Germinal center (tissue), 1 donor: ENCODE measurements around the gene SPEM1.

Source experiments
- DNase-seq: peaks from one replicate; pipeline ENCODE4 v3.0.0; 2012; ENCODE audit warnings: mixed read lengths, low spot score

SPEM1 gene, protein sequence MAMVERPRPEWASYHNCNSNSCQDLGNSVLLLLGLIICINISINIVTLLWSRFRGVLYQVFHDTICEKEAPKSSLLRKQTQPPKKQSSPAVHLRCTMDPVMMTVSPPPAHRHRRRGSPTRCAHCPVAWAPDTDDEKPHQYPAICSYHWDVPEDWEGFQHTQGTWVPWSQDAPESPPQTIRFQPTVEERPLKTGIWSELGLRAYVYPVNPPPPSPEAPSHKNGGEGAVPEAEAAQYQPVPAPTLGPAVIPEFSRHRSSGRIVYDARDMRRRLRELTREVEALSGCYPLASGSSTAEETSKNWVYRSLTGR

DNA sequence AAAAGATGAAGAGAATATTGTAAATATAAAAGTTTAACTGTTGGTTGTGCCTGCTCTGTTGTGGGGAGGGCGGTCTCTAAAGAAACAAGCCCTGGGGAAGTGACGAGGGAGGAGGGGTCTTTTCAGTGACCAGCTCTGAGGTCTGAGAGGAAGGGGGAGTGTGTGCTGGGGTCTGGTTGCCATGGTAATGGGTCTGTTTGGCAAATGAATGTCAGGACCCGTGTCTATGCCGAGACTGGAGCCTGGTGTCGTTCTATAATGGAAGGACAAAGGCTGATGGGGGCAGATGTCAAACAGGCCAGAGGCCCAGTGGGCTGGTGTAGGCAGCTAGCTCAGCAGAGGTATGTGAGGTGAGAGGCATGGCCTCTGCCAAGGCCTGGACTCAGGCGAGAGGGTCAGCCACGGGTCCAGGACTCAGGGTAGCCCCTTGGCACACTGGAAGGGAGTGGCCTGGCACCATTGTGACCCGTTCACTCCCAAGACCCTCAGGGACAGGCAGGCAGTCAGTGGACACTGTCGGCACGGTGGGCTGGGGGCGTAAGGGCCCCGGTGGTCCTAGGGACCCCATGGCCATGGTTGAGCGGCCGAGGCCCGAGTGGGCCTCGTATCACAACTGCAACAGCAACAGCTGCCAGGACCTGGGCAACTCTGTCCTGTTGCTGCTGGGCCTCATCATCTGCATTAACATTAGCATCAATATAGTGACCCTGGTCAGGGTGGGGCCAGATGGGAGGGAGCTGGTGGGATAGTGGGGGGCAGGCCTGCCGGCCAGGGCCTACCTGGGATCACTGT is at the start of gene SPEM1:
SPEM1 (plus strand) TSS at position 506 of the 792 bp plus-strand sequence; CDS start at position 567, 61 bp downstream.
- DNase-seq: no peak

DNA sequence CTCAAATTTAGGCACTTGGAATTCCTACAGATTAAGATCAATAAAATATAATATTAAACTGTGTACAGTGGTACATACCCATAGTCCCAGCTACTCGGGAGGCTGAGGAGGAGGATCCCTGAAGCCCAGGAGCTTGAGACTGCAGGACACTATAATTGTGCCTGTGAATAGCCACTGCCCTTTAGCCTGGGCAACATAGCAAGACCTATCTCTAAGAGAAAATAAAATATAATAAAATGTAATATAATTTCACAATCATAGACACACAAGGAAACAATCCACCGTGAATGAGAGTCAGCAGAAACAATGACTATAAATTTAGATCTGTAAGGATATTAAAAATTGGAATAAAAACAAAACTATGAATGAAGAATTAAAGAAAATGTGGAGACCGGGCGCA is 49.3 kb upstream of the SPEM1 start:
- DNase-seq: no peak

DNA sequence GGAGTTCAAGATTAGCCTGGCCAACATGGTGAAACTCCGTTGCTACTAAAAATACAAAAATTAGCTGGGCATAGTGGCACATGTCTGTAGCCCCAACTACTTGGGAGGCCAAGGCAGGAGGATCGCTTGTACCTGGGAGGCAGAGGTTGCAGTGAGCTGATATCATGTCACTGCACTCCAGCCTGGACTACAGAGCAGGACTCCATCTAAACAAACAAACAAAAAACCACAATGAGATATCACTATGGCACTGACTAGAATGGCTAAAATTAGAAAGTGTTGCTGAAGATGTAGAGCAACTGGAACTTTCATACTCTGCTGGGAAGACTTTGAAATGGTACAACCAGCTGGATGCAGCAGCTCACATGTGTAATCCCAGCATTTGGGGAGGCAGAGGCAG is 45.8 kb upstream of the SPEM1 start:
- DNase-seq: no peak

DNA sequence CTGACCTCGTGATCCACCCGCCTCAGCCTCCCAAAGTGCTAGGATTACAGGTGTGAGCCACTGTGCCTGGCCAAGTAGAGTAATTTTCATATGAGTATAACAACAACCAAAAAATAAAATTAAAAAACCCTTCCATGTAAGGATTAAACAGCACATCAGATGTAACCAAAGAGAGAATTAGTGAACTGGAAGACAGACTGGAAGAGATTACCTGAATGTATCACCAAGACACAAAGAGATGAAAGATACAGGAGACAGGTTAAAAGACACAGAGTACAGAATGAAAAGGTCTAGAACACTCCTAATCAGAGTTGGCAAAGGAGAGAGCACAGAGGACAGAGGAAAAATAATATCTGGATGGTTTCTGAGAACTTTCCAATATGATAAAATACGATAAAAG is 41.0 kb upstream of the SPEM1 start:
- no peak for DNase-seq

DNA sequence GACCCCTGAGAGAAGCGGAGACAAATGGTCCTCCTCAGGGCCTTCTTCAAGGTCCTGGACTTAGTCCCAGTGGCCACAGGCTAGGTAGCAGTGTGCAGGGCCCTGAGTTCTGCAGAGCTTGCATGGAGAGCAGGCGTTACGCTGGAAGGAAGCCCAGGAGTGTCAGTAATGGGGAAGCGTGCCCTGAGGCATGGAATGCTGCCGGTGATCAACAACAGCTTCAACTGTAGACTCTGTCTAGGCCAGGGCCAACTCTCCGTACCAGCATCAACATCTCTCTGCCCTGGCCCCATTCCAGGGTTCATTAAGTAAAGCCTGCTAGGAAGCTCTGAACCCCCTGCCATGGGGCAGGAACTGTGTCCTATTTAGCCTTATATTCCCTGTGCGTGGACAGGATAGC is 39.8 kb upstream of the SPEM1 start:
- no peak for DNase-seq

DNA sequence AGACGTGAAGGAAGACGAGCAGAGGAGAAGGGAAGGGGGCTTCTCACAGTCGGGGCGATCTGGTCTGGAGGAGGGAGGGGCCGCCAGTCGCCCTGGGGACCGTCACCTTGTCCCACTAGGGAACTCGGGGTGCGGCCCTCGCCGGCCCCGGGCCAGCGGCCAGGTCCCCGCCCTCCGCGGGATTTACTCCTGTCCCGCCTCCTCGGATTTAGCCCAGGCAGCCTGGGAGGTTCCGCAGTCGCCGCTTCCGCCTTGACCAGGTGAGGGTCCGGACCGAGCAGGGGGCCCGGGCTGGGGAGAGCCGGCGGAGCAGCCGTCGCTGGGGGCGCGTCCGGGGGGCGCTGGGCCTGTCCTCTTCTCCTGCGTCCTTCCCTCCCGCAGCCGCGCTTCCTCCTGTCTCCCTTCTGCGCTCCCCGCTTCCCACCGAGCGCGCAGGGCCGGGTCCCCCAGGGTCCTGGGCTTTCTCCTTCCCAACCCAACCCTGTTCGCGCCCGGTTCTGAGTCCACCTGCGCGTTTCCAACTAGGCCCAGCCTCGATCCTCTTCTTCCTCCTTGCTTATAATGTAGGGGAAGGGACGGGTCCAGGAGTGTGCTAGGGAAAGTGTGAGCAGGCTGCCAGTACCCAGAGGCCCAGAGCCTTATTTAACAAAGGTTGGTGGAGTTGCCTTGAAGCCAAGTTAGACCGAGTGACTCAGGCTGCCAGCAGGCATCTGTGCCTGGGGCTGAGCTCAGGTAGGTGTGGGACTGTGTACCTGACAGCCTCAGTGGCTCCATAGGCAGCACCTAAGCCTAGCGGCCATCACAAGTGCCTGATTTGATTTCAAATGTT is 39.1 kb upstream of the SPEM1 start, which contains the start of gene TNK1:
TNK1 (plus strand) TSS at position 235 of the 829 bp plus-strand sequence. CDS start 1,838 bp downstream, outside the sequence.
- DNase-seq: no peak

DNA sequence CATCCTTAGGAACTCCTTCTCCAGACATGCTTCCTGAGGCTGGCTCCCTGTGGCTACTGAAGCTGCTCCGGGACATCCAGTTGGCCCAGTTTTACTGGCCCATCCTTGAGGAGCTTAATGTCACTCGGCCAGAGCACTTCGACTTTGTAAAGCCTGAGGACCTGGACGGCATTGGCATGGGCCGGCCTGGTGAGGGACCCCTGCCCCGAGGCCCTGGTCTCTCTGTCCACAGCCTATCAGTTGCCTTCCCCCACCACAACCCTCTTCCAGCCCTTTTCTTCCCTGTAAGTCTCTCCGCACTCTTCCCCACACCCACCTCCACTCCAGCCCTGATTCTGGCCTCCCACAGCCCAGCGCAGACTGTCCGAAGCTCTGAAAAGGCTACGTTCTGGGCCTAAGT is 37.2 kb upstream of the SPEM1 start:
- DNase-seq: no peak

DNA sequence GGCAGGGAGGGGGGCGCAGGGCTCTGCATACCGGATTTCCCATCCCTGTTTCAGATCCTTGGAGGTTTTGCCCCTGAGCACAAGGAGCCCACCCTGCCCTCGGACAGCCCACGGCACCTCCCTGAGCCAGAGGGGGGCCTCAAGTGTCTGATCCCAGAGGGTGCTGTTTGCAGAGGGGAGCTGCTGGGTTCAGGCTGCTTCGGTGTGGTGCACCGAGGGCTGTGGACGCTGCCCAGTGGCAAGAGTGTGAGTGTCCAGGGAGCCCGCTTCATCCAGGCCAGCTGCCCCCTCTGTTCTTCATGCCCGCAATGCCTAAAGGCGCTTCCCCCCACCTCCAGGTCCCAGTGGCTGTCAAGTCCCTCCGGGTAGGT is 36.8 kb upstream of the SPEM1 start:
- DNase-seq: no peak

DNA sequence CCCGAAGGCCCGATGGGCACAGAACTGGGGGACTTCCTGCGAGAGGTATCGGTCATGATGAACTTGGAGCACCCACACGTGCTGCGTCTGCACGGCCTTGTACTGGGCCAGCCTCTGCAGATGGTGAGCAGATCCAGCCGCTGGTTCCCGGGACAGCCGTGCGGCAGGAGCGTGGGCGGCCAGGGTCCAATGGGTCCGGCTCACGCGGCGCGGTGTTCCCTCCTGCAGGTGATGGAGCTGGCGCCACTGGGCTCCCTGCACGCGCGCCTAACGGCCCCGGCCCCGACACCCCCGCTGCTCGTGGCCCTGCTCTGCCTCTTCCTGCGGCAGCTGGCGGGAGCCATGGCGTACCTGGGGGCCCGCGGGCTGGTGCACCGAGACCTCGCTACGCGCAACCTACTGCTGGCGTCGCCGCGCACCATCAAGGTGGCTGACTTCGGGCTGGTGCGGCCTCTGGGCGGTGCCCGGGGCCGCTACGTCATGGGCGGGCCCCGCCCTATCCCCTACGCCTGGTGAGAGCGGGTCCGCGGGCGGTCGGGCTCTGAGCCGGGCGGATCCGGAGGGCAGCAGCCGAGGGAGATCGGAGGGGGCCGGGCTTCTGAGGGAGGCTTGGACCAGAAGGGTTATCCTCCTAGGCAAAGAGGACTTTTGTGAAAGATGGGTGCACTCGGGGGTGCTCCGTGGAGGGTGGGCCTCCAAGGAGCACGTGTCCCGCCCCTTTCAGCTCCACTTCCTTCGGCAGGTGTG is 36.2 kb upstream of the SPEM1 start:
- DNase-seq: peak; percentile 92

DNA sequence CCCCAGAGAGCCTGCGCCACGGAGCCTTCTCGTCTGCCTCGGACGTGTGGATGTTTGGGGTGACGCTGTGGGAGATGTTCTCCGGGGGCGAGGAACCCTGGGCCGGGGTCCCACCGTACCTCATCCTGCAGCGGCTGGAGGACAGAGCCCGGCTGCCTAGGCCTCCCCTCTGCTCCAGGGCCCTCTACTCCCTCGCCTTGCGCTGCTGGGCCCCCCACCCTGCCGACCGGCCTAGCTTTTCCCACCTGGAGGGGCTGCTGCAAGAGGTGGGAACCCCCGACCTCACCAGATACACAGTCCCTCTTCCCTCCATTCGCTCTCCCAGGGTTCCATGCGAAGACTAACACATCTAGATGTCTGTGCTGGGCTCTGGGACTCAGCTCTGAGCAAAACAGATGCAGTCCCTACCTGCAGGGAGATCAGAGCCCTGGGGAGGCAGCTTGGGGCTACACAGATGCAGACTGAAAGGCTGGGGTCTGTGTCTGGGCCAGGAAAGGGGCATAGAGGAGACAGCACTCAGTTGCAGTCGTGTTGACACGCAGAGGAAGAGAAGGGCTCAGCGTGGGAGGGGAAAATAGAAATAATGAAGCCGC is 35.5 kb upstream of the SPEM1 start:
- DNase-seq: no peak

DNA sequence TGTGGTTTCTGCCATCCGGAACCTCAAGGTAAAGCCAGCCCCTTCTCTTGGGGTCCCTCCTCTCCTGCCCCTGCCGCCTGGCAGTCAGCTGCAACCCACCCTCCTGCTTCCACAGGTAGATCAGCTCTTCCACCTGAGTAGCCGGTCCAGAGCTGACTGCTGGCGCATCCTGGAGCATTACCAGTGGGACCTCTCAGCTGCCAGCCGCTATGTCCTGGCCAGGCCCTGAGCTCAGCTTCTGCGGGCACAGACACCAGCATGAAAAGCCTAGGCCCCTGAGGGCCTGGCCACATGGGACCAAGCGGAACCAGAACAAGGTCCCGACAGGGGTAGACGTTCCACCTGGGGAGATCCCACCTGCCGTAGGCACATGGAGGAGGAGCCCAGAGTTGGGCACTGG is 31.3 kb upstream of the SPEM1 start:
- no peak for DNase-seq

DNA sequence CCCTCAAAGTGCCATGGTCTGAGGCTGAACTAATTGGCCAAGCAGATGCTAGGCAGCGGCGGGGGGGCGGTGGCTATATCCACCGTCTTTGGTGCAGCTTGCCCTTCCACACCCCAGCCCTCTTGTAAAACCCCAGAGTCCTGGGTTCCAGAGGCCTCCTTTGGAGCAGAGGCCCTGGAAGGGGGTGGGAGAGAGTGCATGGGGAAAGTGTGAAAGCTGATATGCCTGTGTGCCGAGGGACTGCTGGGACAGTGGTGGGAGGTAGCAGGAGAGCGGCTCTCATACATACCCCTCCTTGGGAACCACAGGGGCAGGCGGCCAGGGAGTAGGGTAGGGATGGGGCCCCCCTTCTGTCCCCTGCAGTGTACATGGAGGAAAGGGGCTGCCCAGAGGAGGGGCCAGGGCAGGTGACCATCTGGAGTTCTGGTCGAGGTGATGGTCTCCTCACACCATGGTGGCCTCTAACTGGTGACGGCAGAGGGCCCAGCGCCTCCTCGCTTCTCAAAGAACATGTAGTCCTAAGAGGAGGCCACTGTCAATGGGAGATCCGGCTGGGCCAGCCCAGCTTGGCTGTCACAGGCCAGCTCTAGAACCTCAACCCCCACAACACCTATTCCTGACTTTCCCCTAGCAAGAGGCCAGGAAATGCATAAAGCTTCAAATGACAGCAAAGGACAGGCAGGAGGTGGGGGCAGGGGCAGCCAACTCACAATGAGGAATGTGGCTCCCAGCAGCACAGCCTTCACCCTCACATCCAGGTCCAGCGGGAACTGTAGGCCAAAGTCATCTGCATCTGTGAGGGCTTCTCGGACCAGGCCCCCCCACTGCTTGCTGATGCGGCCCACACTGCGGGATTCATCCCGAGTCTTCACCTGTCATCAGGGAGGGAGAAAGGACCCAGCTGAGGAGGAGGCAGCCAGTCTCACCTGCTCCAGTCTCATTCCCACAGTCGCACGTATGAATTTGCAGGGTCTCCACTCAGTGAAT is 29.9 kb upstream of the SPEM1 start:
- DNase-seq: no peak

DNA sequence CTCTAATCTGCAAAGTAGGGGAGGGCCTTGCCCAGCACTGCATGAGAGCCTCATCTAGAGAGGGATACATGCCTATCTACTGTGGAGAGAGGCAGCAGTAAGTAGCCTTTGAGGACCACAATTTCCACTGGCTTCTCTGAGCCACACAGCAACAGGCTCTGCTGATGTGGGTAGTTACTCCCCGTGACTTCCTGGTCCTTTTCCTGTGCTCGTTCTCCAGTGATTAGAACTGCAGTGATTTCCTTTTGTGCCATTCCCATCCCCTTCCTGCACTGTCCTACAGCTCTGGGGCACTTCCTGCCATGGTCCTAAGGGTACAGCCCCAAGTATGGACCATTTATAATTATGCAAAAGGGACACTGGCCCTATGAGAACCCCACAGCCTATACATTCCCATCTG is 28.8 kb upstream of the SPEM1 start:
- no peak for DNase-seq

DNA sequence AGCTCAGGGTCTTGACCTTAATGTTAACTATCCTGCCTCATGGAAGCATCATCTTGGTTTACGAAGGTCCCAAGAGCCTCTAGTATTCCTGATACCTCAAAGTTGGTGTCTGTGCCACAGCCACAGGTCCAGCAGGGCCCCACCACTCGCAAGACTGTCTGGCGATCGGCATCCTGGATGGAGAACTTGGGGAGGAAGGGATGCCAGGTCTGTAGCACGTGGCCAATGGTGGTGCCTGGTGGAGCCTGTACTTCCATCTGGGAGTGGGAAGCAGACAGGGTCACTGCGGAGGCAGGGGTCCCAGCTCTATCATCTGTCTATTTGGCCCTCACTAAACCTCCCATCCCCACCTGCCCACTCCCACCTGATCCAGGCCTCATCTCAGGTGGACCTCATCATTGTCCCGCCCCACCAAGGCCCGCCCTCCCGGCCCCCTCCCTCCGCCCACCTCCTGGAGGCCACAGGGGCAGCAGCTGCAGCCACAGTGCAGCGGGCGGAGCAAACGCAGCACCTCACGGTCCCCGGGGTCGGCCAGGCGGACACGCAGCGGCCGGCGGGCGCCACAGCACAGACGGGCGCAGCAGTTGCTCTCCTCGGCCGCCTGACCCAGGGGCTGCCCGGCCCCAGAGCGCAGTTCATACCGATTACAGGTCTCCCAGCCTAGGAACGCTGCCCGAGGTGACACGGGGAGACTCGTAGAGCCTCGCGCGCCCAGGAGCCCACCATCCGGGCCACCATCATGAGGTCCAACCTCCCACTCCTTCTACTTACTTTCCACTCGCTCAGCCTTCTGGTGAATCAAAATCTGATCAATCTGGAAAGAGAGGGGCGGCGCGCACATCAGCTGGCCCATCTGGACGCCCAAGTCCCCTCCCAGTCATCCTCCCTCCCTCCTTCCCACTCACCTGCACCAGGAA is 27.2 kb upstream of the SPEM1 start:
- no peak for DNase-seq

DNA sequence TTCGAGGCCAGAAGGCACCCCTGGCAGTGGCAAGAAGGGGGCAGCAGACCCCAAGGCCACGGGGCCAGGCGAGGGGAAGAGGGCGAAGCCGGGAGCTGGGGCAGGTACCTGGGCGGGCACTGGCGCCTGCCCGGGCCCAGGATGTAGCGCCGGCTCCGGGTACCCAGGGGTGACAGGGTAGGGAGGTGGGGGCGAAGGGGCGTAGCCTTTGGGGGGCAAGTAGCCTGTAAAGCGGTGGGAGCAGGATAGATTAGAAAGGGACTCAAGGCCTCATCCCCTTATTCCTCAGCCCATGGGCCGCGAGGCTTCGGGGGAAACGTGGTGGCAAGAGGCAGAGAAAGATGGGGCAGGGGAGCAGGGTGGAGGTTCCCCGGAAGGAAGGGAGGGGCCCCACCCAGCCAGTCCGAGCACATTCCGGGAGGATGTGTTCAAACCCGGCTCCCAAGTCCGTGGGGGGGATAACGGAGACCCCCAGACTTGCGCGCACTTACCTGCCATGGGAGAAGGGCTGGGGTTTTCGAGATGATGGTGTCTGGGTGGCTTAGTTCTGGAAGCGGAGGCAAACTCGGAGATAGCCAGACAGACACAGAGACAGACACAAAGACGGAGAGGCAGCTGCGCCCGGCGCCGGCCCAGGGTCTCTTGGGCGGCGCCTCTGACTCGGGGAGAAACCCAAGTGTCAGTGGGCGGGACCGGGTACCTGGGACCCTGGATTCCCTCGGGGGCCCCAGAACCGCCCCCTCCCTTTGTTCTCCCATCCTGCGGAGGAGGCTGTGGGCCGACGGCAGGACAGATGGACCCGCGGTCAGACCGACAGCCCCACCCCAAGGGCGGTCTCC is 26.3 kb upstream of the SPEM1 start:
- peak; percentile 49 for DNase-seq

DNA sequence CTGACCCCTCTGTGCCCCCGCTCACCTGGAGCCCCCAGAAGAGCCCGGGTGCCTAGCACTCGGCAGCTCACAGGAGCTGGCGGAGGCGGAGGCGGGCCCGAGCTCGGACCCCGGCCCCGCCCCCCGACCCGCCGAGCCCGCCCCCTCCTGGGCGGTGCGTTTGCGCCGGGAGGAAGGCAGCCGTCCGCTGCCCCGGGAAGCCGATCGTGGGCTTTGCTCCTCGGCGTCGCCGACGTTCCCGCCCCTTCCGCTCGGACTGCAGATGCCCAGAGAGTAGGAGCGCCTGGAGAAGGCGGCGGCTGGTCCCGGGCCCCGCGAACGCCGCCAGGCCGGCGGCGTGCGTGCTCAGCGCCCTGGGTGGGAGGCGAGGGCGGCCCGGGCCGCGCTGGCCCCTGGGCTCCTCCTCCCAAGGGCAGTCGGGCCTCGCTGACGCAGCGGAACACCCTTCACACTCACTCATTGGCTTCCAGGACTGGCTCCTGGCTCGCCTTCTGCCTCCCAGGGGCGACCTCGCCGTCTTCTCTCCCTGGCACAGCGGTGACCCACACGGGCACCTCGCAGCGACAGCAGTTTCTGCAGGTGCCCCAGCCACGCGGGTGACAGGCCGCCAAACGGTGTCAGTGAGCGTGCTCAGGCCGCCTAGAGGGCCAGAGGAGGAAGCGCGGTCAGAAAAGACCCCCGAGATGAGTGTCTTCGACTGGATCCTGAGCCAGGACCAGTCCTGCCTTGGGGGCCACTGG is 25.5 kb upstream of the SPEM1 start, which contains the start of gene PLSCR3:
PLSCR3 (minus strand) TSS at position 74 of the 740 bp plus-strand sequence. CDS start 415 bp downstream, outside the sequence.
- DNase-seq: peak; percentile 94

DNA sequence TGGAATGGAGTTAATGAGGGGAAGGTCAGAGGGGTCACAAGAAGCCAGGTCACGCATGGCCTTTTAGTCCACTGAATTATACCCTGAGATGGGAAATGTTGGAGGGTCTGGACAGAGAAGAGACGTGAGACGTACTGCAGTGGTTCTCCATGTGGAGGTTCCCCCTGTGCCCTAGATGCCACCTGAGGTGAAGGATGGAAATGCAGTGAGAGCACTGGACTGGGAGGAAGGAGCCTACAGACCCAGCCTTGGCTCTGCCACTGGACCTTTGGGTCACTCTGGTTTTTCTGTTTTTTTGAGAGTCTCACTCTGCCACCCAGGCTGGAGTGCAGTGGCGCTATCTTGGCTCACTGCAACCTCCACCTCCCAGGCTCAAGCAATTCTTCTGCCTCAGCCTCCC is 24.0 kb upstream of the SPEM1 start:
- DNase-seq: no peak
